ENCODE data around the gene ABCA2.

- TF ChIP-seq CTCF (conservative IDR thresholded peaks at IDR 0.05 in 1 of 2, IDR thresholded peaks at IDR 0.05 in 1 of 2; ENCODE audit: extremely low read depth in 1 of 2, insufficient read depth in 1 of 2, low read depth in 1 of 2, low read length in 2 of 2) (no peak), EZH2 (IDR thresholded peaks at IDR 0.05; ENCODE audit: borderline replicate concordance, low read length) (no peak)
These were observed 31.4 kb downstream of the ABCA2 start, which contains the start of gene CLIC3 for GRCh38 chr9:136996361-136997292.
